GM19455 (cell line): Measurements from ENCODE around the gene LRRC25.
A peak's percentile ranks its signal among the peaks of the same experiment; 100 is the strongest.

ENCODE experiments used
- ATAC-seq: cut with Tn5 transposase; IDR thresholded peaks from one replicate; pipeline ENCODE4 v1.9.1; 2021; ENCODE audit not compliant: unreplicated experiment

The LRRC25 gene

GRCh38 chr19:18435842-18436670 lies 38.6 kb upstream of the LRRC25 start:
- ATAC-seq: no peak

GRCh38 chr19:18435178-18435841 lies 37.9 kb upstream of the LRRC25 start:
- no peak for ATAC-seq

GRCh38 chr19:18434411-18435175 lies 37.2 kb upstream of the LRRC25 start:
- no peak for ATAC-seq

GRCh38 chr19:18433735-18434398 lies 36.4 kb upstream of the LRRC25 start:
- ATAC-seq: no peak

GRCh38 chr19:18433015-18433691 lies 35.7 kb upstream of the LRRC25 start:
- no peak for ATAC-seq

- no peak for ATAC-seq
Observed at GRCh38 chr19:18432275-18433014, 35.0 kb upstream of the LRRC25 start.

GRCh38 chr19:18431351-18432197 lies 34.2 kb upstream of the LRRC25 start:
- ATAC-seq: no peak

- ATAC-seq: no peak
Observed at GRCh38 chr19:18430417-18431144, 33.2 kb upstream of the LRRC25 start.

- no peak for ATAC-seq
Observed at GRCh38 chr19:18429717-18430416, 32.4 kb upstream of the LRRC25 start.

- peak; percentile 45 for ATAC-seq
Observed at GRCh38 chr19:18428787-18429674, 31.6 kb upstream of the LRRC25 start.

- ATAC-seq: no peak
Observed at GRCh38 chr19:18428173-18428786, 30.9 kb upstream of the LRRC25 start.

GRCh38 chr19:18427743-18428113 lies 30.3 kb upstream of the LRRC25 start:
- no peak for ATAC-seq

GRCh38 chr19:18427080-18427742 lies 29.8 kb upstream of the LRRC25 start:
- ATAC-seq: no peak

GRCh38 chr19:18426416-18426767 lies 29.0 kb upstream of the LRRC25 start:
- ATAC-seq: no peak

GRCh38 chr19:18425515-18426415 lies 28.3 kb upstream of the LRRC25 start:
- ATAC-seq: no peak
